ENCODE results near the gene BICD1. TPM values are rescaled to one million over a fixed set of nuclear protein-coding genes. Genes with fewer than 3 reads are reported as not detected.
"Not testable (repeated sequence)": the region's sequence is repeated elsewhere in the genome, so short reads cannot be mapped to it uniquely, and the experiment has no call there.

Gene BICD1
- polyA plus RNA-seq, 1 donor, result 9.0 TPM

DNA sequence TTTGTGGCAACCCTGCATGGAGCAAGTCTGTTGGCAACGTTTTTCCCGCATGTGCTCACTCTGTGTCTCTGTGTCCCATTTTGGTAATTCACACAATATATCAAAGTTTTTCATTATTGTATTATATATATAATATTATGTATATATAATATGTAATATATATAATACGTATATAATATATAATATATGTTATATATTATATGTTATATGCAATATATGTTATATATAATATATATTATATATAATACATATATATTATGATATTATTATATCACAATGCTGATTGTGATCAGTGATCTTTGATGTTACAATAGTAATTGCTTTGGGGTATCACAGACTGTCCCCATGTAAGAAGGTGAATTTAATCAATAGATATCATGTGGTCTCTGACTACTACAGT, 84.8 kb downstream of the BICD1 start:
- DNase-seq (ENCODE audit: low read depth), result no peak

DNA sequence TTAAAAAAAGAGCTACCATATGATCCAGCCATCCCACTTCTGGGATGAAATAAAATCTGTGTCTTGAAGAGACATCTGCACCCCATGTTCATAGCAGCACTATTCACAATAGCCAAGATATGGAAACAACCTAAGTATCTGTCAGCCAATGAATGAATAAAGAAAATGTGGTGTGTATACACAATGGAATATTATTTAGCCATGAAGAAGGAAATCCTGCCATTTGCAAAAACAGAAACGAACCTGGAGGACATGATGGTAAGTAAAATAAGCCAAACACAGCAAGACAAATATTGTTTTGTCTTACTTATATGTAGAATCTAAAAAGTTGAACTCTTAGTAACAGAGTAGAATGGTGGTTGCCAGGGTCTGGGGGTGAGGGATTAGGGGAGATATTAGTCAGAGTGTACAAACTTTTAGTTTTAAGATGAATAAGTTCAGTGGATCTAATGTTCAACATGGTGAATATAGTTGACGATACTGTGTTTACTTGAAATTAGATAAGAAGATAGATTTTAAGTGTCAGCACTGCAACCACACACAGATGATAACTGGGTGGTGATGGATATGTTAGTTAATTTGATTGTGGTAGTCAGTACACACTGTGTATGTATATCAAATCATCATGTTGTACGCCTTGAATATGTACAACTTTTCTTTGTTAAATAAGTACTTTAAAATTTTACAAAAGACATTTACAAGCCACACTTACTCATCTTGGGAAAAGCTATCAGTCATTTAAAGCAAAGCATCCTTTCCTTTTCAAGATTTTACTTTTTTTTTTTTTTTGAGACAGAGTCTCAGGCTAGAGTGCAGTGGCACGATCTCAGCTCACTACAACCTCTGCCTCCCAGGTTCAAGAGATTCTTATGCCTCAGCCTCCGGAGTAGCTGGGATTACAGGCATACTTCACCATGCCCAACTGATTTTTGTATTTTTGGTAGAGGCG, 89.9 kb downstream of the BICD1 start:
- no peak for DNase-seq (ENCODE audit: low read depth)

DNA sequence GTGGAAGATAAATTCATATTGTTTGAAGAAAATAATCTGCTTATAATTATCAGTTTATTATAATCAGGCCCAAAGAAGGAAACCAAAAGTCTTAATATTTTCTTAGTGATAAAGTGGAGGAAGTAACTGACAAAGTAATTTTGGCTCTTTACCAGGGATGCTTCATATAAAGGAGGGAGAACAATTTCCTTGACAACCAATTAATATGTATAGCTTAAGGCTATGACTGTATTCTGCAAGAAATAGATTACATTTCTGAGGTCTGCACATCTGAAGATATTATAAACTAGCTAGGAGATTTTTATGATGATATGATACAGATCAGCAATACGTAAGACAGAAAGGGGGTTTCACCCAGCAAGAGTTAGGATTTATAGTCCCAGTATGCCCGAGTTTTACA, 90.8 kb downstream of the BICD1 start:
- no peak for DNase-seq (ENCODE audit: low read depth)

DNA sequence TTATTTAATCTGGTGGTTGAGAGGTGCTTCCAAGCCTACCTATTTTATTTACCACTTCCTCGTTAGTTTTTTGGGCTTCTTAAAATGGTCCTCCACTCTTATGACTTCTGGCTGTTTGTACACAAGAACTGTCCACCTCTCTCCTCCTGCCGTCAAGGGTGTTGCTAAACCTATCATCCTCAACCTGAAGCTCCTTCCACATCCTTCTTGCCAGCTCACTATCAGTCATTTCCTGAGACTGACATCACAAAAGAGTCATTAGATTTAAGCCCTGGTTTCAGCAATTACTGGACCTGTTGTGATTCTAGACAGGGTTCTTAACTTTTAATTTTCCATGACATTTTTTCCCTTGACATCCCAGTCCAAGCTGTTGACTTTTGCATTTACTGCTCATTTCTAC, 91.9 kb downstream of the BICD1 start:
- no peak for DNase-seq (ENCODE audit: low read depth)

DNA sequence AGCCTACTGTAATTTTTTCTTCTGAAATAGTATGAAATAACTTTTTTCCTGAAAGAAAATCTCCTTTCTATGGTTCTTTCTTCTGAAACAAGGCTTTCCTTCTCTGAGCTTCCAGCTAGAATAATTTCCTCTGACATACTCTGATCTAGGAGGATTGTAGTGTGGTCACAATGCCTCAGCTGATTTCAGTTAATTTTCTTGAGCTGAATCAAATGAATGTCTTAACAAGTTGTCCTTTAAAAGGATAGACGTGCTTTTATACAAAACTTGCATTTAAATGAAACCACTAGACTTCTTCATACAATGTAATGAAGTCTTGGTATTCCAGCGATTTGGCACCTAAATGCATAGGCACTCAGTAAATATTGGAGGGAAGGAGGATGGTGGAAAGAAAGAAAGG, 94.4 kb downstream of the BICD1 start:
- DNase-seq (ENCODE audit: low read depth), result no peak

DNA sequence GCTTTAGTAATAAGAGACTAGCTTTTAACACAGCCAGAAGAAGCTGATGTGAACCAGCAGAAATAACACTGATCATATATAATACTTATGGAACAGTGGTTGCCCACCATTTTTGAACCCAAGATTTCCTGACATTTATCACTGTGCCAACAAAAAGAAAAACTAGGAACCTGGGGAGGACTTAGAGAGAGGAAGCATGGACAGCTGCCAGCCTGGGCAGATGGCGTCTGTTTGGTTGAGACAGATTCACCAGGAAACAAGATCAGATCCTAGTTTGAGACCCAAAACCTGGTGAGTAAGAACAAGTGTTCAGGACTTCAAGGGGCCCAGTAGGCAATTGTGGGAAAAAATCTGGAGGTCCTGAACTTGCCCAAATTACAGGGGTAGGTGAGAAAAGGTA, 95.3 kb downstream of the BICD1 start:
- DNase-seq (ENCODE audit: low read depth), result no peak

DNA sequence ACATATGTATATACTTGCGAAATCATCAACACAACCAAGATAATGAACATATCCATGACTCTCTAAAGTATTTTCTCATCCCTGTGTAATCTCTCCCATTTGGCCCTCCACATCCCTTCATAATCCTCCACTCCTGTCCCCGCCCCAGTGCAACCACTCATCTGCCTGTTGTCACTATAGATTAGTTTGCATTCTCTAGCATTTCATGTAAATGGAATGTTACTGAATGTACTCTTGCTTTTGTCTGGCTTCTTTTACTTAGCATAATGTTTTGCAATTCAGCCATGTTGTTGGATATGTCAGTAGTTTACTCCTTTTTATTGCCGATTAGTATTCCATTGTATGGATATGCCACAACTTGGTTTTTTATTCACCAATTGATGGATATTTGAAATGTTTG, 99.1 kb downstream of the BICD1 start:
- DNase-seq (ENCODE audit: low read depth), result no peak

DNA sequence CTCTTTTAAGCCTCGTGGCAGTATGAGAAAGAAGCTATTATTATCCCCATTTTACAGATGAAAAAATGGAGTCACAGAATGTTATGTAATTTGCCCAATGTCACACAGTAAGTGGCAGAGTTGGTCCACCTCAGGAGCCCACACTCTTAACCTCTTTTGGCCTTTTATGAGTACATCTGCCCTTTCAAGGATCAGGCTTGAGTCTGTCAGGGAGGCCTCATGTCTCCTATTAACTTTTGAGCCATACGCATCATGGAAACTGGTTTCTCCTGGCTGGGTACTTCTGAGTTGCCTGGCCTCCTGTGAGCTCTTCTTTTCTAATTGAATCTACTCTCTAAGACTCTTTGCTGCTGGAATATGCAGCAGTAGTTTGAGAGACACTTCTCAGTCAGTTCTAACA, 101.7 kb downstream of the BICD1 start:
- no peak for DNase-seq (ENCODE audit: low read depth)

DNA sequence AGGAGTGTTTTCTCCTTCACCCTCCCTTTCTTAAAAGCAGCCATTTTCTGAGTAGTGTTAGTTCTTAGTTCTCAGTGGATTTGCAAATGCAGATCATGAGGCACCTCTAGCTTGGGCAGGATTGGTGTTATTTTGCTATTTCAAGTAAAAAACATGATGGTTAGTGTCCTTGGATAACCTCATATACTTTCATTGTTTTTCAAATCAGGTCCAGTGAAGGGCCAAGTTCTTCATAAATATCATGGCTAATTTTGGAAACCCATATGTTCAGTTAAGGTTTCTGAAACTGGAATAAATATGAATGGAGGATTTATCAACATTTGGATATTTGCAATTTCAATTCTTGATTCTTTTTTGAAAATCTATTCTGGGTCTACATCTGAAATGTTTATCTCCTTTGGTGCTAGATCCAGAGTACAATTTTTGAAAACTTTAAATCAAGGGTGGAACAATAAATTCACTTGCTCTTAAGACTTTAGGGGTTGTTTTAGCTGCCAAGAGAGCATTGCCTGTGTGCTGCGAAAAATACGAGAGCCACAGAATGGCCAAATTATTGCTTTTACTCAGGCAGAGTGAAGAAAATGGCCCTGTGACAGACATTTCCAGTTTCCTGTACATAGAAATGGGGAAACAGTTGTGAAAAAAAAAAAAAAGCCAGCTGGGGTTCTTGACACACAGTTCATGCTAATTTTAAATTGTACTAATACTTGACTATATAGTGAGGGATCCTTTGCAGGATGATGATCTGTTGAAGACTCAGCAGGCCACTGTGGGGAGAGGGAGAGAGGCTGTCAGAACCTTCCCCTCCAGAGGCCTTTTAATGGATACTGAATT, 104.6 kb downstream of the BICD1 start:
- no peak for DNase-seq (ENCODE audit: low read depth)

DNA sequence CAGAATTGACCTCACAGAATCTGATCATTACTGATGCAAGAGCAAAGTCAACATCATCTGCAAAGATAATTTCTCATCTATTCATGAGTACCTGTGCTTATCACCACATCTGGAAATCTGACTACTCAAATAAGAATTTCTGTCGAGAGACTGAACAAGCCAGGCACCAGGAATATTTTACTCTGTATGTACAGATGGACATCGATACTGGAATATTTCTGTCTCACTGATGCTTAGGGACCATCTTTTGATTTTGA, 105.2 kb downstream of the BICD1 start:
- DNase-seq (ENCODE audit: low read depth), result no peak

DNA sequence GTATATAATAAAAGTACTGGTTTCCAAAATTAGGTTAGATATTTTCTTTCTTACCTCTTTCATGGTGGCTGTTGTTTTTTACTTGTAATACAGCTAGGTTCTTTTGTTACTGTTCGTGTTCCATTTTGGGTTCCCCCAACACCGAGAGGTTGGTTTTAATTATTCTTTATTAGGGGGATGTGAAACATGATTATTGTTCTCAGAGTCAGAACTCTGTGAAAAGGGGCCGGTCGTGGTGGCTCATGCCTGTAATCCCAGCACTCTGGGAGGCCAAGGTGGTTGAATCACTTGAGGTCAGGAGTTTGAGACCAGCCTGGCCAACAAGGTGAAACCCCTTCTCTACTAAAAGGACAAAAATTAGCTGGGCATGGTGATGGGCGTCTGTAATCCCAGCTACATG, 108.1 kb downstream of the BICD1 start:
- no peak for DNase-seq (ENCODE audit: low read depth)

DNA sequence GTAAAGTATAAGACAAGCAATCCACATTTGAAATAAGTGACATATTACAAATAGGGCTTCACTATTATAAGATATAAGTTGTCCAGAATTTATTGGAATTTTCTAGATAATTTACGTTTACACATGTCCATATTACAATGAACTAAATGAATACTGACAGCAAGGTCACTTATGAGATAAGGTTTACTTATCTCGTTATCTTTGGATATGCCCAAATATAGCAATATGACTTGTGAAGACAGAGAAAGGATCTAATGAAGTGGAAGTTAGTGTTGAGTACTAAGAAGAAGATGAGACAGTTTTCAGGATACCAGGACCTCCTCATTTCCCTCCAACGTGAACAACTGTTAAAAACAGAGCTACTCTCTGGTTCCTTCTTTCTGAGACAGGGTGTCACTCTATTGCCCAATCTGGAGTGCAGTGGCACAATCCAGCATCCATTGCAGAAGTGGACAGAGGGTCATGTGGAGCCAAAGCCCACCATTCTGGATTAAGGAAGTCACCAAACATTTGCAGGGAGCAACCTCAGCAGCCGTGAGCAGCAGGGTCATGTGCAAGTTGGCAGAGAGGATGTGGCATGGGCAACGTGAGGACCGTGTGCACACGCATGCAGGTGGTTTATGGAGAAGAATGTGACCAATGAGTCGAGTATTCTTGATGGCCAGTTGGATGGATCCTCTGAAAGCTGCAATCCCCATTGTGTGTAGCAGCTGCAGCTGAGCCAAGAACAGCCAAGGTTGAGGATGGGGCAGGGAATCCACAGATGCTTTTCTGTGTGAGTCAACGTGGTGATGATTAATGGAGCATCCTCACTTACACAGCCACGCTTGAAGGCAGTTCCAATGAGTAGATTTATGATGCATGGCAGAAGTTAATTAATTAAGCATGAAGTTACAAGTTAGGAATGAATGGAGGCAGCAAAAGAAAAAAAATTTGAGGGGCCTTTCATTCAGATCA, 111.0 kb downstream of the BICD1 start:
- no peak for DNase-seq (ENCODE audit: low read depth)

DNA sequence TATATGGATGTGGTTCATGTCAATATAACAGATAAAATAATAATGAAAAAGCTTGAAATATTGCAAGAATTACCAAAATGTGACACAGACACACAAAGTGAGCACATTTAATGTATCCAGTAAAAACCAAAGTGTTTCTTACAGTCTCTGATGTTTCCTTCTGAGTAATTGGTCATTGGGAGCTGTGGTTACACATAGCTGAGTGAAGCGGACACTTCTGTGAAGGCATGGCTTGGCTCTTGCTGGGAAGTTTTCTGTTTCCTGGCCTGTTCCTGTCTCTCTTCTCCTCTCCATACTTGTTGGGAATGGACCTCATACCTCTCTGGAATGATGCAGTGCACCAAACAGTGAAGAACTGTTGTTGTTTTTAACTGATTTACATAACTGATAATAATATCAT, 117.3 kb downstream of the BICD1 start:
- no peak for DNase-seq (ENCODE audit: low read depth)

DNA sequence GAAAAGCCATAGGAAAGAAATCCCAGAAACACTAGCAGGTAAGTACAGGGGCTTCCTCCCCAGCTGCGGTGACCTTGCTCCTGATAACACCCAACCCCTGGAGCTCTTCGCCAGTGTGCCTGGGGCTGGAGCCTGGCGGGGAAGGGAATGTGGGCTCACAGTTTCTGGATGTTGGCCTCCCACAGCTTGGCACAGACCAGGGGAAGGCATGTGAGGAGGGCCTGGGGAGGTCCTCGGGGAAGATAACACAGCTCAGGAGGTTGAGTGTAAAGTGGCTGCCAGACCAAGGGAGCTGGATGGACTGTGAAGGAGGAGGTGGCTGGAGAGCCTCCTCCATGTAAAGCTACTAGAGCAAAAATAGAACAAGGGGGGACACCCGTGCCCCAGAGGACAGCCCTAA, 120.1 kb downstream of the BICD1 start:
- DNase-seq (ENCODE audit: low read depth), result no peak

DNA sequence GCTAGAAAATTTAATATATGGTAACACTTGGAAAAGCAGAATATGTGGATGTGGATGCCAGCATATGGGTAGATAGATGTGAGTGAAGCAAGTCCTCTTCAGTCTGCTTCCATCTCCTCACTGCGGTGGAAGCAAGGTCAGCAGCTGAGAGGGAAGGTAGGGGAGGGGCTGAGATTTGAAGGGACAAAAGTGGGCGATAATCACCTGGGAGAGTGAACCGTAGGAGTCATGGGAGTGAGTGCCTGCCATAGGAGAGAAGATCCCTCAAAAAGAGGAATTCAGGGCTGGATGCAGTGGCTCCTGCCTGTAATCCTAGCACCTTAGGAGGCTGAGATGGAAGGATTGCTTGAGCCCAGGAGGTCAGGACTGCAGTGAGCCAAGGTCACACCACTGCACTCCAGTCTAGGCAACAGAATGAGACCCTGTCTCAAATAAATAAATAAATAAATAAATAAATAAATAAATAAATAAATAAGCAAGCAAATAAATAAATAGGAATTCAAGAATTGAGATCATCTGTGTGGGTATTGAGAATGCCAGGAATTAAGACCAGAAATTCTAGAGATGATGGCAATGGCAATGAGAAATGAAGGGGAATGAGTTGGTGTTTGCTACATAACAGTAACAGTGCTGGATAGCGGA, 123.4 kb downstream of the BICD1 start:
- DNase-seq (ENCODE audit: low read depth), result no peak

DNA sequence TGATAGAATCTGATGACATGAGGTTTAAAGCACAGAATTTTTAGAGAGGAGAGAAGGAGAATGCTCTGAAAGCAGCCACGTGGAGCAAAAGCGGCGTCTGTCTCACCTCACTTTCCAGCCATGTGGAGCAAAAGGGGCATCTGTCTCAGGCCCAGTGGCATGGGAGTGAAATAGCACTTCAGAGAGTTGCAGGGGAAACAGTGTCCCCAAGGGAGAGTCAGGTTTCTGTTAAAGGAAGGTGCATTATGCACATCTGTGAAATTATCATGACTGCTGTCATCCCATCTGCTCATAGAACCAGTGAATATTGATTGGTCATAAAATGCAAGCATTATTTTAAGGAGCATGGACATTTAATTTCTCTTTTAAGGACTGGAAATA, 124.0 kb downstream of the BICD1 start:
- no peak for DNase-seq (ENCODE audit: low read depth)

DNA sequence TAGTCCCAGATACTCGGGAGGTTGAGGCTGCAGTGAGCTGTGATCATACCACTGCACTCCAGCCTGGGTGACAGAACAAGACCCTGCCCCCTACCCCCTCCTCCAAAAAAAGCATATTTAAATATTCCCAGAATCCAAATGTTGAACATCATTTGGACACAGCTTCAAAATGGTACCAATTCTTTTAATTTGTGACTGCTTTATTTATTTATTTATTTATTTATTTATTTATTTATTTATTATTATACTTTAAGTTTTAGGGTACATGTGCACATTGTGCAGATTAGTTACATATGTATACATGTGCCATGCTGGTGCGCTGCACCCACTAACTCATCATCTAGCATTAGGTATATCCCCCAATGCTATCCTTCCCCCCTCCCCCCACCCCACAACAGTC, 124.7 kb downstream of the BICD1 start:
- not testable (repeated sequence) for DNase-seq (ENCODE audit: low read depth)

DNA sequence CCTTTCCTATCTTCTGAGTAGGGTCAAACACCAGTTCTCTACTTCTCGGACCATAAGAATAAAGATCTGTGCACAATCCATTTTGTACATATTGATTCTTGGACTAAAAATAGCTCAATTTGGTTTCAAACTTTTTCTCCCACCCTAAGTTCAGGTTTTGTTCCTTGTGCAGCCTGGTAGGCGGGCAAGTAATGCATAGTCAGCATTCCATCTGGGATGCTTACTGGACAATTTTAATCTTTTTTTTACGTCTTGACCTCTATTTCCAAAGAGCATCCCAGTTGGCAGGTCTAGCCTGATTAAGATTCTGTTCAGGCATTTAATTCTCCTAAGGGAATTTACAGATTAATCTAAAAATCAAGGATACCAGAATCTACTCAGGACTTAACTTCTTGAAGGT, 126.9 kb downstream of the BICD1 start:
- DNase-seq (ENCODE audit: low read depth), result no peak

DNA sequence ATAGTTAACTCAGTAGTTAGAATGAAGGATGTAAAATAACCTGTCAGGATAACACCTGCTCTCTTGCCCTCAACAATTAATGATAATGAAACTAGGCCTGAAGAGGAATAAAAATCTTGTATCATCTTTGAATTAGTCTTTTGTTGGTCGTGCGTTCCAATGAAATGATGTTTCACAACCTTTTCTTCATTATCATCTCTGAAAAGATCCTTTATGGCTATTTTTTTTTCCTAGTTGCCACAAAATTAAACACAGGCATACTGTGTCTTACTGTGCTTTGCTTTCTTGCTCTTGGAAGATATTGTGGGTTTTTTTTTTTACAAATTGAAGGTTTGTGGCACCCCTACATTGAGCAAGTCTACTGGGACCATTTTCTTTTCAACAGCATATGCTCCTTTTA, 128.6 kb downstream of the BICD1 start:
- no peak for DNase-seq (ENCODE audit: low read depth)

DNA sequence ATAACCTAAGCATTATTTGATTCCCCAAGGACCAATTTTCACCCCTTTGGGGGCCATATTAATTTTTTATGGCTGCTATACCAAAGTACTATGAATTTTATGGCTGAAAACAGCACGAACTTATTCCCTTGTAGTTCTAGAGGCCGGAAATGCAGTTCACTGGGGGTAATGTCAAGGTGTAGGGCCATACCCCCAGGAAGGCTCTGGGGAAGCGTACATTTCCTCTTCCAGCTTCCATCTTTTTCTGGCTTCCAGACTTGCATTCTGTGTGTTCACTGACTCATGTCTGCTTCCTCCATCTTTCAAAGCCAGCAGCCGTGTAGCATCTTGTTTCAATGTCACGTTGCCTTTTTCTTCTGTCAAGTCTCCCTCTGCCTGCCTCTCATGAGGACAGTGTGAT, 133.5 kb downstream of the BICD1 start:
- DNase-seq (ENCODE audit: low read depth), result no peak

DNA sequence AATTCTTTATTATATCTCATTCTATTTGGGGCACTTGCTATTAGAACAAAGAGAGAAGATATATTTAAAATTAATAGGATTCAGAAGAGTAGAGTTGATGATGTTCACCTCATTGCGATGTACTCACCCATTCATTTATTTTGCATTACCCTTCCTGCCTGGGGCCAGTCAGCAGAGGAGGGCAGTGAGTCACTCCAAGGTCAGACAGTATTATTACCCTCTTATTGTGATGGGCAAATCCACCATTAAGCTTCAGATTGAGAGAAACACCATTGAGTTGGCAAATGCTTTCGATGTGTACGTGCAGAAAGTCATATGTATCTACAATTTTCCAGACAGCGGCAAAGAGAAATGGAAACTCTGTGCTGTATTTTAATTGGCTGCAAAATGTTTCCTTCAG, 134.2 kb downstream of the BICD1 start:
- no peak for DNase-seq (ENCODE audit: low read depth)

DNA sequence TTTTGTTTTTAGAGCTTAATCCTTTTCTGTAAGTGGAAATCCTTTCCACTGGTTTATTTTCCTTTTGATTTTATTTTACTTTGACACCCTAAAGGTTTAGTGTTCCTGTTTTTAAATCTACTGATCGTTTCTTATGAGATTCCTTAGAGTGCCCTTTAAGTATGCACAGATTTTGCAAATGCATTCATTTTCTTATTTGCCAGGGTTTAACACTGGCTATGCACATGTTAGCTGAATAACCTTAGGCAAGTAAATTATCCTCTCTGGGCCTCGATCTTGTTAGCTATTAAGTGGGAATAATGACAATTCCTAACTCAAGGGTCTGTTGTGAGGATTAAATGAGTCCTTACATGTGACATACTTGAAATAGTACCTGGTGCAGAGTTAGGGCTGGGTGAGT, 136.0 kb downstream of the BICD1 start:
- DNase-seq (ENCODE audit: low read depth), result no peak
